Astrocyte (in vitro differentiated cells and primary cell): ENCODE measurements around the gene GK. TPM values are rescaled to one million over a fixed set of nuclear protein-coding genes. Genes with fewer than 3 reads are reported as not detected.

Source experiments
- DNase-seq: peaks from one replicate; pipeline ENCODE4 v3.0.0-alpha.2; 2010; ENCODE audit warnings: low read depth
- FAIRE-seq: peaks from 2 replicates; lab custom pipeline; 2011; peaks lifted over from hg19 to GRCh38; lab: Jason Lieb, UNC
- H2AFZ ChIP-seq: 2 replicates; pipeline ENCODE4 v1.6.0; 2012; ENCODE audit warnings: low read depth, low read length, inconsistent platforms
- H3K27ac ChIP-seq: 2 replicates; pipeline ENCODE4 v1.5.1; 2011; ENCODE audit warnings: low read depth, low read length, inconsistent platforms
- H3K27me3 ChIP-seq: 2 replicates; pipeline ENCODE4 v1.6.0; 2011; ENCODE audit warnings: low read length, inconsistent platforms; ENCODE audit not compliant: insufficient read depth
- H3K36me3 ChIP-seq: 2 replicates; pipeline ENCODE4 v1.5.1; 2011; ENCODE audit warnings: low read length, inconsistent platforms; ENCODE audit not compliant: insufficient read depth
- H3K4me1 ChIP-seq: 2 replicates; pipeline ENCODE4 v1.5.1; 2011; ENCODE audit warnings: low read length, inconsistent platforms; ENCODE audit not compliant: insufficient read depth
- H3K4me2 ChIP-seq: 2 replicates; pipeline ENCODE4 v1.6.0; 2012; ENCODE audit warnings: low read length, inconsistent platforms
- H3K4me3 ChIP-seq: 2 replicates; pipeline ENCODE4 v1.5.1; 2011; ENCODE audit warnings: low read depth, mild to moderate bottlenecking, low read length, inconsistent platforms; ENCODE audit not compliant: insufficient read depth
- H3K79me2 ChIP-seq: 2 replicates; pipeline ENCODE4 v1.6.0; 2012; ENCODE audit warnings: mild to moderate bottlenecking, low read length, inconsistent platforms; ENCODE audit not compliant: insufficient read depth
- H3K9ac ChIP-seq: 2 replicates; pipeline ENCODE4 v1.6.0; 2012; ENCODE audit warnings: mild to moderate bottlenecking, low read length, inconsistent platforms
- H3K9me3 ChIP-seq: 2 replicates; pipeline ENCODE4 v1.5.1; 2012; ENCODE audit warnings: low read depth, mild to moderate bottlenecking, low read length, inconsistent platforms; ENCODE audit not compliant: insufficient read depth
- H4K20me1 ChIP-seq: 2 replicates; pipeline ENCODE4 v1.6.0; 2012; ENCODE audit warnings: low read length, inconsistent platforms; ENCODE audit not compliant: insufficient read depth
- H3K27ac Mint-ChIP-seq: one replicate; pipeline ENCODE4 v1.8.0; 2021; ENCODE audit warnings: mild to moderate bottlenecking, mixed read lengths; ENCODE audit not compliant: unreplicated experiment
- H3K27me3 Mint-ChIP-seq: one replicate; pipeline ENCODE4 v1.8.0; 2021; ENCODE audit warnings: low read depth, mixed read lengths; ENCODE audit not compliant: unreplicated experiment
- H3K36me3 Mint-ChIP-seq: one replicate; pipeline ENCODE4 v1.8.0; 2021; ENCODE audit warnings: low read depth, mixed read lengths; ENCODE audit not compliant: unreplicated experiment
- H3K4me1 Mint-ChIP-seq: one replicate; pipeline ENCODE4 v1.8.0; 2021; ENCODE audit warnings: low read depth, mixed read lengths; ENCODE audit not compliant: unreplicated experiment
- H3K4me3 Mint-ChIP-seq: one replicate; pipeline ENCODE4 v1.8.0; 2021; ENCODE audit warnings: mild to moderate bottlenecking, moderate library complexity, mixed read lengths; ENCODE audit not compliant: unreplicated experiment
- H3K9me3 Mint-ChIP-seq: one replicate; pipeline ENCODE4 v1.8.0; 2021; ENCODE audit warnings: mild to moderate bottlenecking, mixed read lengths; ENCODE audit not compliant: unreplicated experiment
- CTCF ChIP-seq: IDR thresholded peaks from 2 replicates; pipeline ENCODE4 v1.5.1; 2011; ENCODE audit warnings: low read depth, mild to moderate bottlenecking, inconsistent platforms, low read length, moderate library complexity; ENCODE audit not compliant: insufficient read depth
- EZH2 ChIP-seq: IDR thresholded peaks from 2 replicates; pipeline ENCODE4 v1.6.1; 2012; ENCODE audit warnings: mild to moderate bottlenecking, low read length, inconsistent platforms; ENCODE audit not compliant: insufficient read depth
- total RNA-seq: library from RNA; stranded (reverse); gene quantifications from 2 replicates; pipeline ENCODE4 v1.2.1, GENCODE V29; 2021

GK gene
- total RNA-seq, 1 donor from 2014 or later: 2.8 TPM

DNA sequence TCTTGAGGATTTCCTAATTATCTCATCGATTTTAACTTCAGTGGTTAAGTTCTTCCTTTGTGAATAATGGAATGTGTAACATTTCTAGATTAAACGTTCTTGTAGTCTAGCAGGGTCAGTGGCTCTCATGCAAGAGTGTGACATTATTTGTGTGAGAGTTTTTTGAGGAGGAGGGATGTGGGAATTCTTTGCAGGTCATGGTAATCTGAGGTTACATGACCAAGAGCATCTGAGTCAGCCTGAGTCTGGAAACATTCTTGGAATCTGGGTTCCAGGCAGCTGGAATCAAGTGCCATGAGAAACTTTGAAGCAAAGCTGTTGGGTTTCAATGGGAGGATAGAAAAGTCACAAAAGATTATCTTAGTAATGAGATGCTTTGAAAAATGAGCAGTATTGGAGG is 49.5 kb downstream of the GK start:
- Histone ChIP-seq H3K9ac (no peak overlapping the region), H3K4me2 (peak overlapping the region; percentile 19), H3K4me3 (no peak overlapping the region), H2AFZ (no peak overlapping the region), H4K20me1 (no peaks in the 10 kb centered on the region), H3K9me3 (no peaks in the 10 kb centered on the region), H3K79me2 (no peaks in the 10 kb centered on the region), H3K27me3 (no peaks in the 10 kb centered on the region), H3K4me1 (no peaks in the 10 kb centered on the region), H3K36me3 (no peaks in the 10 kb centered on the region), H3K27ac (peak overlapping the region; percentile 53)
- Mint-ChIP-seq H3K36me3 (no peaks in the 10 kb centered on the region), H3K9me3 (no peaks in the 10 kb centered on the region), H3K27ac (peak overlapping the region; percentile 86), H3K4me3 (no peak overlapping the region), H3K27me3 (no peaks in the 10 kb centered on the region), H3K4me1 (peaks cover 8% of the 10 kb centered on the region)
- FAIRE-seq (no peak), DNase-seq (peak; percentile 78)
- no peak for TF ChIP-seq CTCF
- no peak for TF ChIP-seq EZH2

DNA sequence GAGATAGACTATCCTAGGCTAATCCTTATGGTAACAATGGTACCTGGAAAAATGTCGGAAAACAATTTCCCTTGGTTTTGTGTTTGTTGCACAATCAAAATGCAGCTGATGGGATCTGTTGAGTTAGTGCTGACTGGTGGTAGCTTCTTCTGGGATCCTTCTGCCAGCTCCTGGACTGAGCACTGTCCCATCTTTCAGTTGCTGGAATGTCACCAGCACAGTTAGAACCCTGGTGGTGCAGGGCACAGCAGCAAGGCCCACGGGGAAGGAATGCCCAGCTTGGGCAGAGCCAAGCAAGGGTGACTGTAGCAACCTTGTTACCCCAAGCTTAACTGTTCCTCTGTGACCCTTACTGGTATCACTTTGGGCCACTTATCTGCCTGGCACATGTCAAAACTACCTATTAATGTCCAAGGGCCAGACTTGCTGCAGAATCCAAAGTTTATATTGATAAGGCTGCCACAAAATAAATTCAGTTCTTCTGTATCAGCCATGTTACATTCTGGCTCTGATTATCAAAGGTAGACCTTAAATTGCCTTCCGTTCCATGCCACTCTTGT is 53.1 kb downstream of the GK start:
- Histone ChIP-seq H4K20me1 (no peaks in the 10 kb centered on the region), H3K9ac (no peak overlapping the region), H3K27ac (no peak overlapping the region), H3K79me2 (no peaks in the 10 kb centered on the region), H3K9me3 (no peaks in the 10 kb centered on the region), H2AFZ (no peak overlapping the region), H3K4me3 (no peak overlapping the region), H3K4me2 (no peak overlapping the region), H3K27me3 (no peaks in the 10 kb centered on the region), H3K36me3 (no peaks in the 10 kb centered on the region), H3K4me1 (no peaks in the 10 kb centered on the region)
- no peak overlapping the region for H3K4me3 Mint-ChIP-seq
- TF ChIP-seq EZH2 (no peak), CTCF (no peak)
- no peaks in the 10 kb centered on the region for H3K36me3 Mint-ChIP-seq
- H3K27me3 Mint-ChIP-seq: no peaks in the 10 kb centered on the region
- no peak overlapping the region for H3K27ac Mint-ChIP-seq
- H3K4me1 Mint-ChIP-seq: peaks cover 6% of the 10 kb centered on the region
- H3K9me3 Mint-ChIP-seq: no peaks in the 10 kb centered on the region
- DNase-seq (no peak), FAIRE-seq (no peak)

- Histone ChIP-seq H3K4me3 (no peak overlapping the region), H3K4me2 (no peak overlapping the region), H4K20me1 (no peaks in the 10 kb centered on the region), H3K79me2 (no peaks in the 10 kb centered on the region), H3K4me1 (no peaks in the 10 kb centered on the region), H3K27me3 (no peaks in the 10 kb centered on the region), H3K9me3 (no peaks in the 10 kb centered on the region), H3K27ac (no peak overlapping the region), H3K36me3 (no peaks in the 10 kb centered on the region), H2AFZ (no peak overlapping the region), H3K9ac (no peak overlapping the region)
- no peaks in the 10 kb centered on the region for H3K27me3 Mint-ChIP-seq
- no peak overlapping the region for H3K27ac Mint-ChIP-seq
- no peaks in the 10 kb centered on the region for H3K9me3 Mint-ChIP-seq
- FAIRE-seq (peak; percentile 34), DNase-seq (no peak)
- no peaks in the 10 kb centered on the region for H3K4me1 Mint-ChIP-seq
- TF ChIP-seq EZH2: no peak
- TF ChIP-seq CTCF: no peak
- no peaks in the 10 kb centered on the region for H3K36me3 Mint-ChIP-seq
- no peak overlapping the region for H3K4me3 Mint-ChIP-seq
Measured at GRCh38 chrX:30712214-30712613, 59.0 kb downstream of the GK start.
